Measurements from ENCODE around the gene GLT6D1.

The GLT6D1 gene

DNA sequence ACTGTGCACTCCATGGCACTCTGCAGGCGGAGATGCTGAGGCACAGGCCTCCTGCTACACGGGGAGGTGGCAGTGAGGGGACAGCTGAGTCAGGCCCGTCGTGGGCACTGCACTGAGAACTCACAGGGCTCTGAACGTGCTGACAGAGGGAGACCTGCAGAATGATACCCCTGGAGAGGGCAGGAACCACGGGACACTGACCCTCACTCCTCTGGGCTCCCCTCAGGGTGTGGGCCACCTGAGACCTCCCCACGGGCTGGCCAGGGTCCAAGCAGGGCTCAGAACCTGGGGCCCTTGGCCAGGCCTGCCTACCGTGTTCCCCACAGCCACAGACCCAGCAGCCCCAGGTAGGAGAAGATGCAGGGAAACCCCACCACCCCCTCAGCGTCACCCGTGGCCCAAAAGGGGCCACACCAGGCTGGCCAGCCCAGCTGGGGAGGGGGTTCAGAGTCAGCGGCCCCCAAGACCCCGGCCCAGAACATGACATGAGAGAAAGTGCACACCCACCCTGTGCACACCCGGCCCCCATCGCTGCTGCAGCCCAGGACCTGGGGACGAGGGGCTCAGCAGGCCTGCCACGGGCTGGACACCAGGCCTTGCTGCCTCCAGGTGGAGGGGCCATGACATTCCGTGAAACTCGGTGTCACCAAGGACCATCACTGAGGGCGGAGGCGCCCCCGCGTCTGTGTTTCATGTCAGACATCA, 30.9 kb downstream of the GLT6D1 start:
- DNase-seq (ENCODE audit: low spot score) = no peak

DNA sequence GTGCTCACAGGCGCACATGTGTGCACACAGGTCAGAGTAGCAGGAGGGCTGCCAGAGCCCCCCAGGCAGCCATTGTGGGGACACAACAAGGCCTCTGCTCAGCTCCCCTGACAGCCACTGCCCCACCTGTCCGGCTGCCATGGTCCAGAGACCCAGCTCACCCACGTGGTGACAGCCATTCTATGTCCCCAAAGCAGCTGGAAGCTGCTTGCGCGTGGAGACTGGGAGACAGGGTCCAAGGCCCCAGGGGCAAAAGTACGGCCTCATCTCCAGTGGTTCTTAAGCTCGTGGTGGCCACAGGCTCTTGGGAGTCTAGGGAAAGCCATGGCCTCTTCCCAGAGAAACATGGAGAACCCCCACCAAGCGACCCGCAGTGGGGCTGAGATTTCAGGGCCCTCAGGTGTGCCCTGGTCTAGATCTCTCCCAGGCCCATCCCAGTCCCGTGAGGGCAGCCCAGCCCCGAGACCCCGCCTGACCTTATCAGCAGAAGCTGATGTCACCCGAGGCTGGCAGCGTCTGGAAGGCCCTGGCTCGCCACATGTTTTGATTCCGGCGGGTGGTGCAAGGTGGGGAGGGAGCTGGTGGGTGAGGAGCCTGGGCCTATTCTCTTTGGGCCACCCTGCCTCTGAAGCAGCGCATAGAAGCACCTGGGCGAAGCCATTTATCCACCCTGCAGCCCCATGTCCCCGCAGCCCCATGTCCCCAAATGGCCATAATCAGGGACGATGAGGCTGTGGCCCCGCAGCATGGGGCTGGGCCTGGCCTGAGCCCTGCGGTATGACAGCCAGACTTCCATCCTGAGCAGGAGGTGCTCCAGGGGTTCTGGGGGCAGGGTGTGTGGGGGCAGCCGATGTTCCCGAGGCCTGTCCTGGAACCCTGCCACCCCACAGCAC, 31.7 kb downstream of the GLT6D1 start:
- no peak for DNase-seq (ENCODE audit: low spot score)

DNA sequence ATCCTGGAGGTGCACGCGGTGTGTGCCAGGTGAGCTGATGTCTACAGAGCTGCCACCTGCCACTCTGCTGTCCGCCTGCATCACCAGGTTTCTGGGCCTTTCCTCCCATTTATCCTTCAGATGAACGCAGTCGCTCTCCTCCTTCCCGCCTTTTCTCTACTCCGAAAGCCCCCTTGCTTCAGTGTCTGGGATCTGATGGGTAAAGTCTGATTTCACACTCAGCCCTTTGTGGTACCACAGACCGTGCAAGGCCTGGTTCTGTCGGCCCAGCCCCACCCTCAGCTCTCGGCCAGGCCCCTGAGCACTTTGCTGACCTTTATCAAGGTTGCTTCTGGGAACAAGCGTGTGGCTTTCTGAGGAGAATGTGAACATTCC, 32.5 kb downstream of the GLT6D1 start:
- DNase-seq (ENCODE audit: low spot score) = no peak

DNA sequence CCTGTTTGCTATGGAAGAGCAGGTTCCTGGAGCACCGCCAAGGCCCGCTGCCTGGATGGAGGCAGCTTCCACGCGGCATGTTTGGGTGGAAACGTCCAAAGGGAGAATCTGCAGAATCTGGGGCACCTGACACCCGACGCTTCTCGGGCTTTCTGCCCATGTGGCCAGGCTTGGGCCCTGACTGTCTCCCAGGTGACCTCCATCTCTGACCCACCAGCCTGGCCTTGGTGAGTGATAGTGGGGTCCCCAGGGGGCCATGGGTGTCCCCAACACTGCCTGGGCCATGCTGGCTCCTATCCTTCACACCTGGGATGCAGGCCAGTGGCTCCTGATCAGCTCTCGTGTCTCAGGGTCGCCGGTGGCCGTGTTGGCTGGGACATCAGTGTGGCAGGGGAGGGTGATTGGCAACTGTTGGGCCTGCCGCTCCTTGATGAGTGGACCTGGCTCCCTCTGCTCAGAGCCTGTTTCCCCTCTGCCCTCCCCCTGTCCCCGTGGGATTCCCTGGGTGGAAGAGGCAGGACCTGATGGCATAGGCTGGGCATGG, 34.0 kb downstream of the GLT6D1 start:
- DNase-seq (ENCODE audit: low spot score) = no peak

DNA sequence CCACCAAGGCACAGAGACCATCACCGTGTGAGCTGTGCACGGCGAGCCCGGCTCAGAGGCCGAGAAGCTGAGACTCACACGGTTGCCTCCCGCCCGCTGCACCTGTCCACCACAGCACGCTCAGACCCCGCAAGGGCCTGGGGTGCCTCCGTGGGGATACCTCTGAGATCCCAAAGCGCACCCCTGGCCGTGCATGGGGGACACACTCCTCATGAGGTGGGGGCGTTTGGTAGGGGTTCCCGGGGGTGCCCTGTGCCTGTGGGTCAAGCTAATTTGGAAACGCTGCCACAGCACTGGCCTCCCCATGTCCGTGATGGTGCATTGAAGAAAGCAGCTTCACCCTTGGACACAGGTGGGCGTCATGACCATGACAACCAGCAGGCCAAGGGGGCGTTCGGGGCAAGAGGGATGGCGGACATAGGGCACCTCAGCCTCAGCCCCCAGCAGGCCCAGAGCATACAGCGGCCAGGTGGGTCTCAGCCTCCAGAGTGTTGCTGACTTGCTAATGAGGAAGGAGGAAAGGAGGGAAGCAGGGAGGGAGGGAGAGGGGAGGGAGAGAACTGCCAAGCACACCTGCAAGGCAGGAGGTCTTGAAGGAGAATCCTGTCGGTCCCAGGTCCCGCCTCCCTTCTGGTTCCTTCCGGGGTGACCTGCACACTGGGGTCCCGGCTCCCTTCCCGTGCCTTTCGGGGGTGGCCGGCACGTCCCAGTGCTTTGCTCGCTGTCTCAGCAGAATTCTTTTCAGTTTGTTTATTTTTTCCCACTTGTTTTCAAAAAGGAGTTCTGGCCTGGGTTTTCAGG, 34.7 kb downstream of the GLT6D1 start:
- DNase-seq (ENCODE audit: low spot score) = no peak

DNA sequence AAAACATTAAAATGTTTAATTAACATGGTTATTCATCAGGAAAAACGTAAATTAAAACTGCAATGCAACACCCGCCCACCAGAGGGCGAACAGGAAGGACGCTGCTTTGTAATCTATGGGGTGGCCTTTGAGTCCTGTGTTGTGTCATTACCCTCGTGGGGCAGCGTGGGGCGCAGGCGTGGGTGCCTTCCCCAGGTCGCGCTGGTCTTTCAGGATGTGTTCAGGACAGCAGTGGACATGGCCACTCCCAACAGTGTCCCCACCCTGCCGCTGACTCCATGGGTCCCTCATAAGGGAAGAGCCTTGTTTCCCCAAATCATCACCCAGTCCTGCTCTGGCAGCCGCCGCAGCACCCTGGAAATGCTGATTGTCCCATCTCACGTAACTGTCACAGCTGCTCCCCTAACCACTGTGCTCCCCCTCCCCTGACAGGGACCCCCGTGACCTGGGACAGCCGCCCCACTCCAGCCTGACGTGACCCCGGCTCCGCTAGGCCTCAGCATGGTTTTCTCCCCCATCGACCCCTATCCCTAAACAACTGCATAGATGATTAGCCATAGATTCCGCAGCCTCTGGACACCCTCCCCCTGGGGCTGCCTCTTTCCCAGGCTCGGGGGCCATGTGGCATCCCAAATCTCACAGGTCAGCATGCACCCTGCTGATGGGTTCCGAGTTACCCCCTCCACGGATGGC, 36.4 kb downstream of the GLT6D1 start:
- DNase-seq (ENCODE audit: low spot score) = peak; percentile 61

DNA sequence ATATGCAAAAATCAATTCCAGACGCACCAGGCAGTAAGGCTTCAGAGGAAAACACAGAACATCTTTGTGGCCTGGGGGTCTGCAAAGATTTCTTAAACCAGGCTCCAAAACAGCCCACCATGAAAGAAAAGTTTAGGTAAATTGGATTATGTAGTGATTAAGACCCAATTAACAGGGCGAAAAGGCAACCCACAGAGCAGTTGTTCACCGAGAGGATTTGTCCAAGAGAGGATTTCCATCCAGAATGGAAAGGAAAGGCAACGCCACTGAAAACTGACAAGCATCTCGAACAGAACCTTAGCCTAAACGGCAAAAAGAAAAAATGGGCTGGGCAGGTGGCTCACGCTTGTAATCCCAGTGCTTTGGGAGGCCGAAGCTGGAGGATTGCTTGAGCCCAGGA, 37.4 kb downstream of the GLT6D1 start:
- no peak for DNase-seq (ENCODE audit: low spot score)

DNA sequence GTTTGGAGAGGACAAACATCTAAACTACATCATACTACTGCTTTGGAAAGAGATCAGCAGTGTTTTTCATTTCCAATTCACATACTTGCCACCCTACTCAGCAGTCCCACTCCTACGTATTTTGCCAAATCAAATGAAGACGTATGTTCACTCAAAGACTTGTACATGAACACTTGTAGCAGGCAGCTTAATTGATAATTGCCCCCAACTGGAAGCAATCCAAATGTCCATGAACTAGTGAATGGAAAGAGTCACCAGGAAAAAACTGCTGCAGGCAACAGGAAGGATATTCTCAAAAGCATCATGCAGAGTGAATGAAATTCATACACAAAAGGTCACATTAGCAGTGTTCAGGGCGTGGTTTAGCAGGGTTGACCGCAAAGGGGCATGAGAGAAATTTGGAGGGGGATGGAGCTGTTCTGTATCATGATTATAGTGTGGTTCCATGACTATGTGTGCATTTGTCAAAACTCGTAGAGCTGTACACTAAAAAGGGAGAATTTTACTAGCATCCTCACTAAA, 39.0 kb downstream of the GLT6D1 start:
- no peak for DNase-seq (ENCODE audit: low spot score)

DNA sequence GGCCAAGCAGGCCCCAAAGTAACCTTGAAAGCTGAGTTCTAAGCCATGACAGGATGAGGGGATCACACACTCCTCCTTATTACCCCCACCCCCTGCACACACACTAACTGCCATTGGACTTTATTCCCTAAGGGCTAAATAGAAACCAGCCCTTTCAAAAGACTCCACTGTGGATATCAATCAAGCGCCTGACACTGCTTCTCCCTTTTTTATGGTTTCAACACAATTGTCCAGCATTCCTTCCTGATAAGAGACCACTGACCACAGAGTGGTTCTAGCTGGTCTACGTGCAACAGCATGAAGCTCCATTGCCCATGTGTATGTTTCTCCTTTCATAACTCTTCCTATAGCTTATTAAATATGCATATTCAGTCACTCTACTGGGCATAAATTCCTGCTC, 43.1 kb downstream of the GLT6D1 start:
- no peak for DNase-seq (ENCODE audit: low spot score)

DNA sequence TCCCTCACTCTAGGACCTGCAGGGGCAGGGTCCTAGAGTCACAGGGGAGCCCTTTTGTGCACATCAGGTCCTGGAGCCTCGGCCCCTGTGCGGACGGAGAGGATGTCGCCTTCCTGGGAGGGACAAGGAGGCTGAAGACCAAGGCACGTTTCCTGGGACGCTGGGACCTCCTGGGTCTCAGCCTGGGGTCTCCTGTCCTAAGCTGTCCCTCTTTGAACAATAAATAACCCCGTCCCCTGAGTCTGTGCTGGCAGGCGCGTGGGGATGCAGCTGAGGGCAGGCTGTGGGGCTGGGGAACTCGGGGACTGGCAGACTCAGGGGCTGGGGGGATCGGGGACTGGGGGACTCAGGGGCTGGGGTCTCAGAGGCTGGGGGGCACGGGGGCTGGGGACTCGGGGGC, 46.7 kb downstream of the GLT6D1 start:
- DNase-seq (ENCODE audit: low spot score) = no peak

DNA sequence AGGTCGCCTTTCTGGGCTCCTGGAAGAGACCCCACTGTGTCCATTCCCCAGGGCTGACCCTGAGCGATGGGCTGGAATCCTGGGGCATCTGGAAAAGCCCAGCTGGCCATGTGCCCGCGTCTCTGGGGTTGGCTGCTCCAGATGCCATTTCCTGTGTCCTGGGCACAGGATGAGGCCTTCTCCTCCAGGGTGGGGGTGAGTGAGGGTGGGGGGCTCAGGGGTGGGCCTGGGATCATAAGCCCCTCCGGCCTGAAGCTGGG, 47.1 kb downstream of the GLT6D1 start:
- DNase-seq (ENCODE audit: low spot score) = no peak

DNA sequence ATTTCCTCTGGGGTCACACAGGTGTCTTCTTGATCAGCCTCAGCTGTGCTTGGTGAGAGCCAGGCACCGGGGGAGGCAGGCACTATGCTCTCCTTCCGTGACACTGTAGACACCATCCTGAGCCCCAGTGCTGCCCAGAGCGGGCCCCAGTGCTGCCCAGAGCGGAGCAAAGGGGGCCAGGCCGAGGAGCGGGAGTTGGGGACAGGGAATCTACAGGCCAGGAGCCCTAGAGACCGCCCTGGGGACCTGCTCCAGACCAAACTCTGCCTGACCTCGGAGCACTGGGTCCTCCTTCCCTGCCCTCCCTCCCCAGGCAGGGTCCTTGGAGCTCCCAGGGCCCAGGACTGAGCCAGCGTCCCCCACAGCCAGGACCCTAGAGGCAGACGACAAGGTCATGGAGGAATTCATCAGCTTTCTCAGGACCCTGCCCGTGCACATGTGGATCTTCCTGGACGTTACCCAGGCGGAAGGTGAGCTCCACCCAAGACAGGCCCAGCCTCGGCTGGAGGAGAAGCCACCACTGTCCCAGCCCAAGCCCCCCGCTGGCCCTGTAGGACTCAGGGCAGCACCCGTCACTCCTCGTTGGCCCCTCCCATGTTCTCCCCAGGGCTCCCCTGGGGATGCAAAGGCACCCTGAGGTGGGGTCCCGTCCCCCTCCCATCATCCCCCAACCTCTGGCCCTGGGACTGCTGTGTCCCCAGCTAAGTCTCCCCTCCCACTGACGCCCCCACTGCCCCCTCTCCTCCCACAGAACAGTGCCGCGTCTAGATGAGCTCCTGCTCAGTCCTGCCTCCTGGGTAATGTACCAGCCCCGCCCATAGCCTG, 47.6 kb downstream of the GLT6D1 start:
- no peak for DNase-seq (ENCODE audit: low spot score)

DNA sequence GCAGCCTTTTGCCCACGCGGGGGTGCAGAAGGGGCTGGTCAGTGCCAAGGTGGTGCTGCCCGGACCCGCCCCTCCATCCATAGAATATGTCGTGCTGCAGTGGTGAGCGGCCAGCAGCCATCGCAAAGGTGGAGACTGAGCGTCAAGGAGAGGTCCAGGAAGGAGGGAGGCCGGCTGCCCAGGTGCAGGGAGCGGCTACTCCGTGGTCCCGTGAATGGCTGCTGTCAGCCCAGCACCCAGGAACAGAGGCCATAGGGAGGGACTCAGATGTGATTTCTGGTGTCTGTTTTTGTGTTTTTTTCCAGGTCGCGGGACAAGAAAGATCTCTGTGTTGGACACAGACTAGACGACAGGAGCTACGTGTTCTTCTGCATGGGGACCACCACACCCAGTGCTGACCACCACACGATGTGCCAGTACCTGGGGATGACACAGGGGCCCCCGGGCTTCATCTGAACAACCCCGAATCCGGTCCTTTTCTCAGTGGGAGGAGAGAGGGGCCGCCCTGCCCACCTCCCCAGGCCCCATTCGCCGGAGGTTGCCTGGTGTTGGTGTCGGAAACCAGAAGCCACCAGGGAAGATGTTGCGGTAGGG, 48.8 kb downstream of the GLT6D1 start:
- no peak for DNase-seq (ENCODE audit: low spot score)

DNA sequence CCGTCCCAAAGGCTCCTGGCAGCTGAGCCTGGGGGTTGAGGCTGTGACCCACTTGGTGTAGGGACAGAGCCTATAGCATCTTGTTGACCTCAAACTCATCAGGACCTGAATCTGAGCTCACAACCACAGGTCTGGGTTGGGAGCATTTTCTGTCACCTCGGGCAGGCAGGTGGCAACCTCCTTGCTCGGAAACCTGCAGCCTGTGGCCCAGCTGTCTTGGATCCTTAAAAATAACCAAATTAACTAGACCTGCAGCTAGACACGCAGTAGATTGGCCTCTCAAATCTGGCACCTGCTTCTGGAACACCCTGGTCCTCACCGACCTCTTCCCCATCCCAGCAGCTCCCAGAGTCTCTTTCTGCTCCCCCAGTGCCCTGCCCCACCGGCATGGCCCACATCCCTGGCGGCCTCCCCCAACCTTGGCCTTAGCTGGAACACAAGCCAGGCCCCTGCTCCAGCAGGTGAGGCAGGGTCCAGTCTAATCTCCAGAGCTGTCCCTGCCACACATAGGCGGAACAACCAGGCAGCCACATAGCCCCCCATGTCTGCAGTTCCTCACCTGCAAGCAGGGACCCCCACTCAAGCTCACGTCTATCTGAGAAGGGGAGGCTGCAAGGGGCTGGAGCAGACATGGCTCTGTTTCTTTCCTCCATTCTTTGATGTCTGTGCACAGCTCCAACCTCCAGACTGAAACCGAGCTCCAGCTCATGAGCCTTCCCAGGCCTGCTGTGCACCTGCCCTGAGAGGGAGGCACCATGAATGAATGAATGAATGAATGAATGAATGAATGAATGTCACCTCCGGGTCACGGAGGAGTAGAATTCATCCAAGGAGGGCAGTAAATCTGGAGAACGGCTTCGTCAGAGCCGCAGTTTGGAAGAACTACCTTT, 49.5 kb downstream of the GLT6D1 start:
- no peak for DNase-seq (ENCODE audit: low spot score)

DNA sequence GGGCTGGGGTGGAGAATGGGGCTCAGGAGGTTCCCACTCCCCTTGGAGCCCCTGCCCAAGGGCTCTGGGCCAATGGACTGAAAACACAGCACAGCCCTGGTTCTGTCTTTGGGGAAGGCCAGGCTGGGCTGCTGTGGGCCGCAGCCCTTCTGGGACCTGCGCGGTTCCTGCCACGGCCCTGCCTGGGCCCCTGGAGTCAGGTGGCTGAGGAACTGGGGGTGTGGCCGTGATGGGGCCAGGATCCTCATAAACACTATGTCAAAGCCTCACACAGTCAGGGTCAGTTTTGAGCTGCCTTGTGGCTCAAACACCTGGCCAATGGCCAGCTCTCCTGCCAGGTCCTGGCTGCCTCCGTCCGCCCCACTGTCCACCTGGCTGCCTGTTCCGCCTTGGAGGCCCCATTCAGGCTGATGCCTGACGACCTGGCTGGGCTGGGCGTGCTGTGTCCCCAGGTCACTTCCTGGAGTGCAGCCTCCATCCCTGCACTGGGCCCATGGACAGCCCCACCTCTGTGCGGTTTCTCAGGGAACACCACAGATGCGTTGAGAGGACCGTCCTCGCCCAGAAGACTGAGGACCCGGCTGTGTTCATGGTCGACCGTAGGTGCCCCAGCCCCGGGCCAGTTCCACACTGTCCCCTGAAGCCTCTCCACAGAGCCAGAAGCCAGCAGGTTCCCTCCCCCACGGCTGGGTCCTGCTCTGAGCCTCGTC, 50.3 kb downstream of the GLT6D1 start:
- DNase-seq (ENCODE audit: low spot score) = no peak

DNA sequence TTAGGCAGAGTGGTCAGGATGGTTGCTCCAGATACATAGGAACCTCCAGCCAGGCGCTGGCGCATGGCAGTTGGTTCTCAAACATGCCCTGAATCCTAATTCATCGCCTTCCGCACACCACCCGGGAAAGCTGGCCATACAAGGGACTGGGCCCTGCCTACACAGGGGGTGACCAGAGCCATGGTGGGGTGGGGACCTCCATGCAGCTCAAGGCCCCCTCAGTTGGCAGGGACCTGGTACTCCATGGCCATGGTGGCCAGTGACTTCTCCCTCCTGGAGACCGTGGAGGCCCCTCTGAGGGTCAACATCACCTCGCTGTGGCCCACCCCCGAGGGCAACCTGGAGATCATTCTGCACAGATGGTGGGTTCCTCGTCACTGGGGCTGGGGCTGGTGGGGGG, 51.0 kb downstream of the GLT6D1 start:
- DNase-seq (ENCODE audit: low spot score) = no peak

DNA sequence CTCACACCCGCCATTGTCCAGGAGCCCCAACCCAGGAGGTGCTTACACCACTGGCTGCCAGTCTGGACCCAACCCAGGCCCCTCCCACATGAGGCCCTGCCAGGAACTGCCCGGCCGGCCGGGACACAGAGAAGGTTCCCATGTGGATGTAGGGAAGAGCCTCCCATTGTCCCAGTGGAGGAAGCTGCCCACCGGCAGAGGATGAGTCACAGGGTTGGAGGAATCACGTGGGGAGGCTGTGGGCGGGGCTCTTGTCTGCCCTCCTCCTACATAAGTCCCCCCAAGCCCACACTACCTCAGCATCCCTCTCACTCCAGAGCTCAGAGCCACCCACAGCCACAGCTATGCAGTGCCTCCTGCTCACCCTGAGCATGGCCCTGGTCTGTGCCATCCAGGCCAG, 51.7 kb downstream of the GLT6D1 start:
- DNase-seq (ENCODE audit: low spot score) = no peak

DNA sequence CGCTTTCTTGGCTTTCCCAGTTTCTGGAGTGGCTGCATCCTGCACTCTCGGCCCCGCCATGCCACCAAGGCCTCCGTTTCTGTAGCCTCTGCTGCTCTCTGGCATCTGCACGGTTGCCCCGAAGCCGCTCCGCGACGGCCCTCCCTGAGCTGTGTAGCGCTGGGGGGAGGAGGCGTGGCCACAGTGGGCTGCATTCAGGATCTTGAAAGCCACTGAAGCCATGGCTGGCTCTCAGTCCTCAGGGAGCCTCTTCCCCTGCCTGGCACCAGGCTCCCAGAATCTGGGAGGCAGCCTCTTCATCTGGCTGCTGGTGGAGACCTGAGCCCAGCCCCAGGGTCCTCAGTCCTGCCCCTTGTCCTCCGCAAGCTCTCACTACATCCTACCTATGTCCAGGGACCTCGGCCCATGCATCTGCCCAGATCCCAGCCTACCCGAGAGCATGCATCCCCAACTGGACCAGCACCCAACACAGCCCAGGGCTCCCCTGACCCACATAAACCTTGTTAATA, 52.7 kb downstream of the GLT6D1 start:
- DNase-seq (ENCODE audit: low spot score) = no peak

DNA sequence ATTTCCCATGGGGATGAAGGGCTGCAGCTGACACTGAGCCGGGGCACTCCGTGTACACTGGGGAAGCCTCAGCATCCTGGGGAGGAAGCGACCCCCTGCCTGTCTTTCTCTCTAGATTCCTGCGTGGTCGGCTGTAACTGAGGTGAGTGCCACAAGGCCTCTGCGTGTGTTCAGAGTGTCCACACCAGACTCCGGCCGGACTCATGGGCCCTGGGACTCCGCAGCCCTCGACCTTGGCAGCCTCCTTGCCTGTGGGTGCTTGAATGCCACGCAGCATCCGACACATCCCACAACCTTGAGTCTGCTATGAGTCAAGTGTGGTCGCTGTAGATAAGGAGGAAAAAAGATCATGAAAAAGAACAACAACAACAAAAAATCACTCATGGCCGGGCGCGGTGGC, 54.4 kb downstream of the GLT6D1 start:
- DNase-seq (ENCODE audit: low spot score) = no peak

Measured in AG08395 (cell line).